Mesendoderm (in vitro differentiated cells): ENCODE measurements around the gene MYO10.

Experiments
- DNase-seq: peaks from one replicate; pipeline ENCODE4 v3.0.0; 2013
- H2AK5ac ChIP-seq: 2 replicates; pipeline ENCODE4 v1.6.1; 2013; ENCODE audit warnings: low read length, inconsistent platforms
- H2BK120ac ChIP-seq: 2 replicates; pipeline ENCODE4 v1.6.1; 2013; ENCODE audit warnings: low read depth, mild to moderate bottlenecking, low read length, moderate library complexity, mixed read lengths
- H2BK15ac ChIP-seq: replicated peaks from 2 replicates; pipeline ENCODE4 v1.6.1; 2013; ENCODE audit warnings: low read depth, mild to moderate bottlenecking, moderate library complexity
- H2BK5ac ChIP-seq: 2 replicates; pipeline ENCODE4 v1.6.1; 2013; ENCODE audit warnings: low read length, inconsistent platforms
- H3K18ac ChIP-seq: 2 replicates; pipeline ENCODE4 v1.6.1; 2013; ENCODE audit warnings: mild to moderate bottlenecking, low read length, mixed read lengths
- H3K23ac ChIP-seq: one replicate; pipeline ENCODE4 v1.6.1; 2013; ENCODE audit warnings: low read length
- H3K27ac ChIP-seq: 2 replicates; pipeline ENCODE4 v1.5.1; 2013; ENCODE audit warnings: low read depth, mild to moderate bottlenecking, inconsistent platforms, low read length, moderate library complexity
- H3K27me3 ChIP-seq: 2 replicates; pipeline ENCODE4 v1.6.1; 2013; ENCODE audit warnings: low read length, control low read depth, mild to moderate bottlenecking, inconsistent platforms; ENCODE audit not compliant: insufficient read depth, poor library complexity
- H3K36me3 ChIP-seq: 2 replicates; pipeline ENCODE4 v1.6.1; 2013; ENCODE audit warnings: low read length, inconsistent platforms; ENCODE audit not compliant: control insufficient read depth, insufficient read depth
- H3K4ac ChIP-seq: one replicate; pipeline ENCODE4 v1.6.1; 2013; ENCODE audit warnings: low read depth, mild to moderate bottlenecking, low read length, moderate library complexity
- H3K4me1 ChIP-seq: 2 replicates; pipeline ENCODE4 v1.6.1; 2013; ENCODE audit warnings: low read depth, low read length, inconsistent platforms; ENCODE audit not compliant: control insufficient read depth
- H3K4me2 ChIP-seq: 2 replicates; pipeline ENCODE4 v1.6.1; 2013; ENCODE audit warnings: low read length
- H3K4me3 ChIP-seq: 2 replicates; pipeline ENCODE4 v1.5.1; 2013; ENCODE audit warnings: mild to moderate bottlenecking, low read length
- H3K56ac ChIP-seq: one replicate; pipeline ENCODE4 v1.6.1; 2013; ENCODE audit warnings: low read length
- H3K79me1 ChIP-seq: 2 replicates; pipeline ENCODE4 v1.6.1; 2013; ENCODE audit warnings: low read length, inconsistent platforms
- H3K79me2 ChIP-seq: 2 replicates; pipeline ENCODE4 v1.6.1; 2013; ENCODE audit warnings: mild to moderate bottlenecking, low read length; ENCODE audit not compliant: control insufficient read depth, insufficient read depth
- H3K9ac ChIP-seq: 2 replicates; pipeline ENCODE4 v1.6.1; 2013; ENCODE audit warnings: low read length, inconsistent platforms
- H4K5ac ChIP-seq: one replicate; pipeline ENCODE4 v1.6.1; 2013; ENCODE audit warnings: low read length
- H4K8ac ChIP-seq: one replicate; pipeline ENCODE4 v1.6.1; 2013; ENCODE audit warnings: low read depth, mild to moderate bottlenecking, control low read depth, low read length, moderate library complexity
- WGBS: extraction: QIAGEN DNeasy Blood & Tissue Kit; methylation state at CpG from one replicate; pipeline ENCODE4 v1.1.7; 2013; ENCODE audit warnings: low lambda C conversion rate, missing lambda C conversion rate; ENCODE audit not compliant: insufficient coverage; ENCODE audit errors: extremely low coverage; 5-methylcytosine and 5-hydroxymethylcytosine counted together

MYO10 gene

DNA sequence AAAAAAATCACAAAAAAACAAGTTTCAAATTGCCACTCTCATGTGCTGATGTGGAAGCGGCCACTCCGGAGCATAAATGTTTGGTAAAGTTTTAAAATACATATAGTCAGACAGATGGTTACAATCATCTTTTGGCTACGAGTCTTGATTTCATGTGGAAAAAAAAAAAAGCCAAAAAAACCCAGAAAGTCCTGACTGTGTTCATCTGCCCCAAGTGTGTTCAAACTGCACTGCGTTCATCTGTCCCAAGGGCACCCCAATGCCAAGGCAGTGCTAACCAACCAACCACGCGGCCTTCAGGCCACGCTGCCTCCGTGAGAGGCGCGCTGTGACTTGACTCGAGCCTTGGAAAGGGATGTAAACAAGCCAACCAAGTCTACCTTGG is 127.1 kb downstream of the MYO10 start:
- no peak overlapping the region for H3K27ac ChIP-seq
- no peak for DNase-seq
- no peak overlapping the region for H3K4ac ChIP-seq
- H3K4me1 ChIP-seq = peaks cover 1% of the 10 kb centered on the region
- H3K79me1 ChIP-seq = peaks cover 10% of the 10 kb centered on the region
- H2BK15ac ChIP-seq = no peak overlapping the region
- no peaks in the 10 kb centered on the region for H3K79me2 ChIP-seq
- H2BK5ac ChIP-seq = no peak overlapping the region
- H3K27me3 ChIP-seq = no peaks in the 10 kb centered on the region
- no peak overlapping the region for H3K18ac ChIP-seq
- no peak overlapping the region for H3K4me3 ChIP-seq
- H3K4me2 ChIP-seq = no peak overlapping the region
- H4K8ac ChIP-seq = no peak overlapping the region
- no CpG with 5 or more reads among the region's 11 CpGs for WGBS
- H2BK120ac ChIP-seq = no peak overlapping the region
- H3K9ac ChIP-seq = no peak overlapping the region
- H3K23ac ChIP-seq = no peak overlapping the region
- H4K5ac ChIP-seq = no peak overlapping the region
- H3K56ac ChIP-seq = no peak overlapping the region
- no peaks in the 10 kb centered on the region for H3K36me3 ChIP-seq
- H2AK5ac ChIP-seq = no peak overlapping the region

DNA sequence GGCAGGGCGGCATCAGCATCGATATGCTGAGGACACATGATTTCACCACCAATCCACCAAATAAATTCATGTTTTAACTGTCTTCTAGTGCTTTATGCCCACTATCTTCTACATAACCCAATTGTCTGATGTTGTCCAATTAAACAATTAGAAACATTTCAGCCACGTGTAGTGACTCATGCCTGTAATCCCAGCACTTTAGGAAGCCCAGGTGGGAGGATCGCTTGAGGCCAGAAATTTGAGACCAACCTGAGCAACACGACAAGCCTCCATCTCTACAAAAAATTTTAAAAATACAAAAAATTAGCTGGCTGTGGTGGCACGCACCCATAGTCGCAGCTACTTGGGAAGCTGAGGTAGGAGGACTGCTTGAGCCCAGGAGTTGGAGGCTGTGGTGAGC is 128.1 kb downstream of the MYO10 start:
- H4K8ac ChIP-seq = no peak overlapping the region
- H2BK15ac ChIP-seq = no peak overlapping the region
- H2AK5ac ChIP-seq = no peak overlapping the region
- WGBS = no CpG with 5 or more reads among the region's 7 CpGs
- H3K4me2 ChIP-seq = no peak overlapping the region
- H3K27me3 ChIP-seq = no peaks in the 10 kb centered on the region
- no peak overlapping the region for H2BK5ac ChIP-seq
- no peak overlapping the region for H3K27ac ChIP-seq
- no peak for DNase-seq
- no peaks in the 10 kb centered on the region for H3K36me3 ChIP-seq
- H3K79me2 ChIP-seq = no peaks in the 10 kb centered on the region
- H3K9ac ChIP-seq = no peak overlapping the region
- peaks cover 1% of the 10 kb centered on the region for H3K4me1 ChIP-seq
- peaks cover 10% of the 10 kb centered on the region for H3K79me1 ChIP-seq
- H4K5ac ChIP-seq = no peak overlapping the region
- no peak overlapping the region for H3K4ac ChIP-seq
- H3K56ac ChIP-seq = no peak overlapping the region
- H3K18ac ChIP-seq = no peak overlapping the region
- no peak overlapping the region for H3K4me3 ChIP-seq
- no peak overlapping the region for H2BK120ac ChIP-seq
- no peak overlapping the region for H3K23ac ChIP-seq

DNA sequence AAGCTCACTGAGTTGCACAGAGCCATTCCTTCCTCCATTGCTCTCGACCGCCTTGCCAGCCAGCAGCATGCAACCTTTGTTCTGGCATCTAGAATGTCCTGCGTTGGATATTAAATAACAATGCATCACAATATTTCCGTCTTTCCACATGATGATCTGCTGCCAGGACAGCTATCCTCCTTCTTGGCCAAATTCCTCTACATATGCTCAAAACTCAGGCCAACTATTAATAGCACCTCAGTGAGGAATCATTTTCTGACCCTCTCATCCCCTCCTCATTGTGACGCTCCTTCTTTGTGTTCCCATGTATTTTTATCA is 128.6 kb downstream of the MYO10 start:
- Histone ChIP-seq H2BK120ac (no peak overlapping the region), H2AK5ac (no peak overlapping the region), H3K4ac (no peak overlapping the region), H2BK5ac (no peak overlapping the region), H3K18ac (no peak overlapping the region), H4K5ac (no peak overlapping the region), H3K36me3 (no peaks in the 10 kb centered on the region), H3K23ac (no peak overlapping the region), H3K79me2 (no peaks in the 10 kb centered on the region), H3K79me1 (peaks cover 10% of the 10 kb centered on the region), H4K8ac (no peak overlapping the region), H3K9ac (no peak overlapping the region), H3K4me3 (no peak overlapping the region), H3K27me3 (no peaks in the 10 kb centered on the region), H3K4me1 (peaks cover 1% of the 10 kb centered on the region), H3K56ac (no peak overlapping the region), H3K27ac (no peak overlapping the region), H2BK15ac (no peak overlapping the region), H3K4me2 (no peak overlapping the region)
- no CpG with 5 or more reads among the region's 5 CpGs for WGBS
- DNase-seq = no peak

DNA sequence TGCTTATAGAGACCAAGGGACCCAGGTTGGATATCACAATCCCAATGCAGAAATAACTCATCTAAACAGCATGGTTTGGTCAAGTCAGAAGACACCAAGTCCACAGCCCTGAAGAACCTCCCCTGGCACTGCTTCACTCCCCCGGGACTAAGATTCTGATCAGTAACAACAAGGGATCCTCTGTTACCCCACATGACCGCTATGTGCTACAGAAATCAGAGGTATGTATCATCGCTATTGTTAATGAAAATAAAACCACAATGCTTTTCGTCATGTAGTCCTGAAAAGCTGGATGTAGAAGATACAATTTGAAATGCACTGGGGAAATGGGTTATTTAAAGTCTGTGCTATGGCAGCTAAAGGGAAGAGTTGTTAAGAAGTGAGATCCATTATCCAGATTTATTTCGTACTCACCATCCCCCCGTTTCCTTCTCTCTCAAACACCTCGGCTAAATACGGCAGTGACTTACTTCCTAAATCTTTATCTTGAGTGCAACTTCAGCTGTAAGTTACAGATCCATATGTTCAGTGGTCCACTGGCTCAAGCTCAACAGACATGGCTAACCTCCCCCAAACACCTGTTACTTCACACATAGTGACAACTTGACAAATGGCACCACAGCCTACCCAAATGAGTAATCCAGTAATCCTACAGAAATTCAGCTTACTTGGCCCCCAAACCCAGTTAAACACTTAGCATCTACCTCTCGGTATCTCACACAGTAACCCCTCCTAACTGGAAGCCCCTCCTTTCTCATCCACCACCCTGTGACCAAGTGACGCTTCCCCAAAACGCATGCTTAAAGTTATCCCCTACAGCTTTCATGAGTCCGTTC is 129.2 kb downstream of the MYO10 start:
- peaks cover 1% of the 10 kb centered on the region for H3K4me1 ChIP-seq
- no peak overlapping the region for H4K5ac ChIP-seq
- no peak for DNase-seq
- H3K4me2 ChIP-seq = no peak overlapping the region
- H2BK5ac ChIP-seq = no peak overlapping the region
- H3K56ac ChIP-seq = no peak overlapping the region
- no peak overlapping the region for H3K23ac ChIP-seq
- H3K27me3 ChIP-seq = no peaks in the 10 kb centered on the region
- no peak overlapping the region for H2BK15ac ChIP-seq
- H2BK120ac ChIP-seq = no peak overlapping the region
- H3K18ac ChIP-seq = no peak overlapping the region
- no CpG with 5 or more reads among the region's 12 CpGs for WGBS
- peaks cover 10% of the 10 kb centered on the region for H3K79me1 ChIP-seq
- H3K4ac ChIP-seq = no peak overlapping the region
- no peak overlapping the region for H3K9ac ChIP-seq
- no peaks in the 10 kb centered on the region for H3K79me2 ChIP-seq
- H3K4me3 ChIP-seq = no peak overlapping the region
- H3K27ac ChIP-seq = no peak overlapping the region
- no peaks in the 10 kb centered on the region for H3K36me3 ChIP-seq
- H4K8ac ChIP-seq = no peak overlapping the region
- no peak overlapping the region for H2AK5ac ChIP-seq

DNA sequence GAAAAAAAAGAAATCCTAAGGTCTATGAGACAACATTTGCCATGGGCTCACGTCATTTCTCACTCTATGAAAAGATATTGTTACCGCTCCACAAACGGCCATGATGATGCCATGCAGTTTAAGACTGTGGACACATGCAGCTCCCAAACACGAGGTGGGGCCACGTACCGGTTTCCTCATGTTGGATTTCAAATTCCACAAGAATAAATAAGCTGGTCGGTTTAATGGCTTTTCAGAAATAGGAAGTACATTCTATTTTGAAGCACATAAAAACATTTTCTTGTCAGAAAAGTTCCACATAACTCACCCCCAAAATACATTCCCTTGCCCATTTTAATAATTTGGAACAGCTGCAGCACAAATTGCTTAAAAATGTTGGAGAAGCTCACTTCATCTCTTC is 130.6 kb downstream of the MYO10 start:
- Histone ChIP-seq H4K5ac (no peak overlapping the region), H3K9ac (no peak overlapping the region), H2BK5ac (no peak overlapping the region), H3K79me2 (no peaks in the 10 kb centered on the region), H4K8ac (no peak overlapping the region), H3K4me3 (no peak overlapping the region), H3K36me3 (no peaks in the 10 kb centered on the region), H3K23ac (no peak overlapping the region), H3K4me2 (no peak overlapping the region), H3K27ac (no peak overlapping the region), H2BK120ac (no peak overlapping the region), H3K56ac (no peak overlapping the region), H3K79me1 (peaks cover 10% of the 10 kb centered on the region), H2AK5ac (no peak overlapping the region), H3K4ac (no peak overlapping the region), H3K4me1 (peaks cover 1% of the 10 kb centered on the region), H3K18ac (no peak overlapping the region), H2BK15ac (no peak overlapping the region), H3K27me3 (no peaks in the 10 kb centered on the region)
- no peak for DNase-seq
- WGBS = no CpG with 5 or more reads among the region's 7 CpGs

DNA sequence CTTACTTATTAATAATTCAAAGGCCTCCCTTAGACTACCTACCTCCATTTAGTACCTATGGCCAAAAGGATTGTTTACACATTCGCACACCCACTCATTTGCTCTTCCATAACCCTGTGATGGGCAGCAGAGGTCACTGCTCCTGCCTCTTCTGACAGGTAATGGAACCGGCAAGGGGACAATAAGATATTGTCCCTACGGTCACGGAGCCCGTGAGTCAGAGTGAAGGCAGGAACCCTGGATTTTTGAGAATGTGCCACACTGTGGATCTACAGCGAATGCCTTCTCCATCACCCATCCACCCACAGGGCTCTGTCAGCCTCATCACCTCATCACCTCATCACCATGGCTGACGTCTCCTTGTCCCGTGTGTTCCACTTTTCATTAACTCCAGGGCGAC is 132.3 kb downstream of the MYO10 start:
- DNase-seq = no peak
- H3K23ac ChIP-seq = no peak overlapping the region
- no CpG with 5 or more reads among the region's 9 CpGs for WGBS
- H3K27ac ChIP-seq = no peak overlapping the region
- H3K4me2 ChIP-seq = no peak overlapping the region
- no peak overlapping the region for H3K4ac ChIP-seq
- no peak overlapping the region for H3K4me3 ChIP-seq
- H3K79me1 ChIP-seq = peaks cover 8% of the 10 kb centered on the region
- H3K9ac ChIP-seq = no peak overlapping the region
- H3K27me3 ChIP-seq = no peaks in the 10 kb centered on the region
- peak overlapping the region; percentile 5 for H3K56ac ChIP-seq
- H3K36me3 ChIP-seq = no peaks in the 10 kb centered on the region
- H3K18ac ChIP-seq = no peak overlapping the region
- H3K4me1 ChIP-seq = peaks cover 1% of the 10 kb centered on the region
- H4K8ac ChIP-seq = no peak overlapping the region
- no peak overlapping the region for H2AK5ac ChIP-seq
- H2BK15ac ChIP-seq = no peak overlapping the region
- H4K5ac ChIP-seq = no peak overlapping the region
- no peaks in the 10 kb centered on the region for H3K79me2 ChIP-seq
- H2BK5ac ChIP-seq = no peak overlapping the region
- H2BK120ac ChIP-seq = no peak overlapping the region
